Astrocyte (in vitro differentiated cells and primary cell): ENCODE measurements around the gene CCDC93. TPM values are rescaled to one million over a fixed set of nuclear protein-coding genes. Genes with fewer than 3 reads are reported as not detected.

Experiments used
- DNase-seq: peaks from one replicate; pipeline ENCODE4 v3.0.0-alpha.2; 2010; ENCODE audit warnings: low read depth
- FAIRE-seq: peaks from 2 replicates; lab custom pipeline; 2011; peaks lifted over from hg19 to GRCh38; lab: Jason Lieb, UNC
- H2AFZ ChIP-seq: 2 replicates; pipeline ENCODE4 v1.6.0; 2012; ENCODE audit warnings: low read depth, low read length, inconsistent platforms
- H3K27ac ChIP-seq: 2 replicates; pipeline ENCODE4 v1.5.1; 2011; ENCODE audit warnings: low read depth, low read length, inconsistent platforms
- H3K27me3 ChIP-seq: 2 replicates; pipeline ENCODE4 v1.6.0; 2011; ENCODE audit warnings: low read length, inconsistent platforms; ENCODE audit not compliant: insufficient read depth
- H3K36me3 ChIP-seq: 2 replicates; pipeline ENCODE4 v1.5.1; 2011; ENCODE audit warnings: low read length, inconsistent platforms; ENCODE audit not compliant: insufficient read depth
- H3K4me1 ChIP-seq: 2 replicates; pipeline ENCODE4 v1.5.1; 2011; ENCODE audit warnings: low read length, inconsistent platforms; ENCODE audit not compliant: insufficient read depth
- H3K4me2 ChIP-seq: 2 replicates; pipeline ENCODE4 v1.6.0; 2012; ENCODE audit warnings: low read length, inconsistent platforms
- H3K4me3 ChIP-seq: 2 replicates; pipeline ENCODE4 v1.5.1; 2011; ENCODE audit warnings: low read depth, mild to moderate bottlenecking, low read length, inconsistent platforms; ENCODE audit not compliant: insufficient read depth
- H3K79me2 ChIP-seq: 2 replicates; pipeline ENCODE4 v1.6.0; 2012; ENCODE audit warnings: mild to moderate bottlenecking, low read length, inconsistent platforms; ENCODE audit not compliant: insufficient read depth
- H3K9ac ChIP-seq: 2 replicates; pipeline ENCODE4 v1.6.0; 2012; ENCODE audit warnings: mild to moderate bottlenecking, low read length, inconsistent platforms
- H3K9me3 ChIP-seq: 2 replicates; pipeline ENCODE4 v1.5.1; 2012; ENCODE audit warnings: low read depth, mild to moderate bottlenecking, low read length, inconsistent platforms; ENCODE audit not compliant: insufficient read depth
- H4K20me1 ChIP-seq: 2 replicates; pipeline ENCODE4 v1.6.0; 2012; ENCODE audit warnings: low read length, inconsistent platforms; ENCODE audit not compliant: insufficient read depth
- H3K27ac Mint-ChIP-seq: one replicate; pipeline ENCODE4 v1.8.0; 2021; ENCODE audit warnings: mild to moderate bottlenecking, mixed read lengths; ENCODE audit not compliant: unreplicated experiment
- H3K27me3 Mint-ChIP-seq: one replicate; pipeline ENCODE4 v1.8.0; 2021; ENCODE audit warnings: low read depth, mixed read lengths; ENCODE audit not compliant: unreplicated experiment
- H3K36me3 Mint-ChIP-seq: one replicate; pipeline ENCODE4 v1.8.0; 2021; ENCODE audit warnings: low read depth, mixed read lengths; ENCODE audit not compliant: unreplicated experiment
- H3K4me1 Mint-ChIP-seq: one replicate; pipeline ENCODE4 v1.8.0; 2021; ENCODE audit warnings: low read depth, mixed read lengths; ENCODE audit not compliant: unreplicated experiment
- H3K4me3 Mint-ChIP-seq: one replicate; pipeline ENCODE4 v1.8.0; 2021; ENCODE audit warnings: mild to moderate bottlenecking, moderate library complexity, mixed read lengths; ENCODE audit not compliant: unreplicated experiment
- H3K9me3 Mint-ChIP-seq: one replicate; pipeline ENCODE4 v1.8.0; 2021; ENCODE audit warnings: mild to moderate bottlenecking, mixed read lengths; ENCODE audit not compliant: unreplicated experiment
- EZH2 ChIP-seq: IDR thresholded peaks from 2 replicates; pipeline ENCODE4 v1.6.1; 2012; ENCODE audit warnings: mild to moderate bottlenecking, low read length, inconsistent platforms; ENCODE audit not compliant: insufficient read depth
- total RNA-seq: library from RNA; stranded (reverse); gene quantifications from 2 replicates; pipeline ENCODE4 v1.2.1, GENCODE V29; 2021
- TF ChIP-seq, protein P1 (sequence below): IDR thresholded peaks from 2 replicates; pipeline ENCODE4 v1.5.1; 2011; ENCODE audit warnings: low read depth, mild to moderate bottlenecking, inconsistent platforms, low read length, moderate library complexity; ENCODE audit not compliant: insufficient read depth

CCDC93 gene
- total RNA-seq, 1 donor from 2014 or later, result 29.1 TPM

DNA sequence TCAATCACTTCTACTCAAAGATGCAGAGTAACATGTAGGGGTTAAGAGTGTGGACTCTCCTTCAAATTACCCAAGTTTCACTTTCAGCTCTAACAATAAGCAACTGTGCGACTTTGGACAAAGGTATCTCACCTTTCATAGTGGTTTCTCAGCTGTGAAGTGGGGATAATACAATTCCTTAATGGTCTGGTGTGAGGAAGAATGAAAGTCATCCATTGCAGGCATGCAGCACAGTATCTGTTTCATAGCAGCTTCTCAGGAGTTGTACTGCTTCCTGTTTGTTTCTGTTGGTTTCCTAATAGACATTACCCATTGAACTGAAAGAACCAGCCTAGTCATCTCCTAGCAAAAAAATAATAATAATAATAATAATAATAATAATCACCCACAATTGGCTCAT, 125.0 kb downstream of the CCDC93 start:
- no peaks in the 10 kb centered on the region for H4K20me1 ChIP-seq
- Mint-ChIP-seq H3K36me3 (no peaks in the 10 kb centered on the region), H3K4me3 (no peak overlapping the region), H3K27me3 (peaks cover 6% of the 10 kb centered on the region), H3K9me3 (no peaks in the 10 kb centered on the region), H3K4me1 (no peaks in the 10 kb centered on the region), H3K27ac (no peak overlapping the region)
- TF ChIP-seq, protein P1, sequence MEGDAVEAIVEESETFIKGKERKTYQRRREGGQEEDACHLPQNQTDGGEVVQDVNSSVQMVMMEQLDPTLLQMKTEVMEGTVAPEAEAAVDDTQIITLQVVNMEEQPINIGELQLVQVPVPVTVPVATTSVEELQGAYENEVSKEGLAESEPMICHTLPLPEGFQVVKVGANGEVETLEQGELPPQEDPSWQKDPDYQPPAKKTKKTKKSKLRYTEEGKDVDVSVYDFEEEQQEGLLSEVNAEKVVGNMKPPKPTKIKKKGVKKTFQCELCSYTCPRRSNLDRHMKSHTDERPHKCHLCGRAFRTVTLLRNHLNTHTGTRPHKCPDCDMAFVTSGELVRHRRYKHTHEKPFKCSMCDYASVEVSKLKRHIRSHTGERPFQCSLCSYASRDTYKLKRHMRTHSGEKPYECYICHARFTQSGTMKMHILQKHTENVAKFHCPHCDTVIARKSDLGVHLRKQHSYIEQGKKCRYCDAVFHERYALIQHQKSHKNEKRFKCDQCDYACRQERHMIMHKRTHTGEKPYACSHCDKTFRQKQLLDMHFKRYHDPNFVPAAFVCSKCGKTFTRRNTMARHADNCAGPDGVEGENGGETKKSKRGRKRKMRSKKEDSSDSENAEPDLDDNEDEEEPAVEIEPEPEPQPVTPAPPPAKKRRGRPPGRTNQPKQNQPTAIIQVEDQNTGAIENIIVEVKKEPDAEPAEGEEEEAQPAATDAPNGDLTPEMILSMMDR, result no peak
- TF ChIP-seq EZH2, result no peak
- H3K27me3 ChIP-seq, result peaks cover 3% of the 10 kb centered on the region
- no peak overlapping the region for H3K27ac ChIP-seq
- no peaks in the 10 kb centered on the region for H3K4me1 ChIP-seq
- DNase-seq (no peak), FAIRE-seq (no peak)
- no peaks in the 10 kb centered on the region for H3K79me2 ChIP-seq
- H3K4me2 ChIP-seq, result no peak overlapping the region
- H3K9me3 ChIP-seq, result no peaks in the 10 kb centered on the region
- no peak overlapping the region for H2AFZ ChIP-seq
- no peak overlapping the region for H3K4me3 ChIP-seq
- no peak overlapping the region for H3K9ac ChIP-seq
- no peaks in the 10 kb centered on the region for H3K36me3 ChIP-seq

DNA sequence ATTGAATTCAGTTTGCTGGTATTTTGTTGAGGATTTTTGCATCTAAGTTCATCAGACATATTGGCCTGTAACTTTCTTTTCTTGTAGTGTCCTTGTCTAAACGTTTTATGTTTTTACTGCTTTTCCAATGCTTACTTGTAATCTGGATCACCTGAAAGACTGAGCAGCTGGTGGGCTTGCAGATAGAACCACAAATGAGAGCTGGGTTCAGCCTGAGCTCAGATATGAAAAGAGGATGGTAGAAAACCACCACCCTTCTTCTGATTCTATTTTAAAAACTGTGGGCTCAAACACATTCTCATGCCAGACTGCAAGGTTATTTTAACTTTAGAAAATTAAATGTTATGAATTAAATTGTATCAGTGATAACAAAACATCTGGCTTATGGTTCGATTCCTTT, 128.6 kb downstream of the CCDC93 start:
- no peak overlapping the region for H3K27ac ChIP-seq
- no peak overlapping the region for H3K9ac ChIP-seq
- H3K36me3 Mint-ChIP-seq, result no peaks in the 10 kb centered on the region
- DNase-seq (no peak), FAIRE-seq (no peak)
- no peaks in the 10 kb centered on the region for H3K79me2 ChIP-seq
- no peaks in the 10 kb centered on the region for H3K4me1 Mint-ChIP-seq
- no peak for TF ChIP-seq EZH2
- TF ChIP-seq, protein P1, result no peak
- no peak overlapping the region for H3K4me3 Mint-ChIP-seq
- H4K20me1 ChIP-seq, result no peaks in the 10 kb centered on the region
- H2AFZ ChIP-seq, result no peak overlapping the region
- peaks cover 3% of the 10 kb centered on the region for H3K27me3 ChIP-seq
- H3K9me3 ChIP-seq, result no peaks in the 10 kb centered on the region
- no peak overlapping the region for H3K27ac Mint-ChIP-seq
- no peak overlapping the region for H3K4me3 ChIP-seq
- no peaks in the 10 kb centered on the region for H3K36me3 ChIP-seq
- no peaks in the 10 kb centered on the region for H3K4me1 ChIP-seq
- H3K9me3 Mint-ChIP-seq, result peaks cover 7% of the 10 kb centered on the region
- peaks cover 8% of the 10 kb centered on the region for H3K27me3 Mint-ChIP-seq
- H3K4me2 ChIP-seq, result no peak overlapping the region

DNA sequence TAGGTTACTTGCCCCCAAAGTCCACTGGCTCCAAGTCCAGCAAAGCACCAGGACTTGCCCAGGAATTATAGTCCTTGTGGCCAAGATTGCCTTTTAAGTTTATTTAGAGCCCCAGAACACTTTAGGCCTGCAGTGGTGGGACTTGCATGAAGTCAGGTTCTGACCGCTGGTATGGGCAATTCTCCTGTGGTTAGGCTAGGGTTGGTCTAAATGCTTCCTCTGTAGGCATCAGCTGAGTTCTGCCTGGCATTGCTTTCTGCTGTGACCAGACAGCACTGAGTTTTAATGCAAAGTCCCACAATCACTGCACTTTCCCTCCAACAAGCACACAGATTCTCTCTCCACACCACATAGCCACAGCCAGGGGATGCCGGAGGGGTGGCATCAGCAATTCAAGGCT, 134.9 kb downstream of the CCDC93 start:
- Histone ChIP-seq H4K20me1 (no peaks in the 10 kb centered on the region), H3K27me3 (peaks cover 3% of the 10 kb centered on the region), H3K4me1 (no peaks in the 10 kb centered on the region), H3K36me3 (no peaks in the 10 kb centered on the region), H2AFZ (no peak overlapping the region), H3K9me3 (no peaks in the 10 kb centered on the region), H3K4me3 (no peak overlapping the region), H3K79me2 (no peaks in the 10 kb centered on the region), H3K9ac (no peak overlapping the region), H3K27ac (no peak overlapping the region), H3K4me2 (no peak overlapping the region)
- no peak for DNase-seq
- Mint-ChIP-seq H3K4me1 (no peaks in the 10 kb centered on the region), H3K27ac (no peak overlapping the region), H3K4me3 (no peak overlapping the region), H3K9me3 (peaks cover 9% of the 10 kb centered on the region), H3K27me3 (peaks cover 22% of the 10 kb centered on the region), H3K36me3 (no peaks in the 10 kb centered on the region)
- no peak for FAIRE-seq
- TF ChIP-seq EZH2, result no peak
- TF ChIP-seq, protein P1, result no peak
